Neural cell (in vitro differentiated cells): ENCODE results near the gene LZIC. TPM values are rescaled to one million over a fixed set of nuclear protein-coding genes. Genes with fewer than 3 reads are reported as not detected.

ENCODE experiments used
- H2AFZ ChIP-seq: fragments of 200-600, 300-800 bp; sonication (generic), shearing (Covaris generic); 2 replicates; pipeline ENCODE4 v1.6.0; 2014; ENCODE audit warnings: low read depth, mild to moderate bottlenecking, antibody characterized with exemption, low read length, moderate library complexity
- H3F3A ChIP-seq: fragments of 200-600 bp; shearing (Covaris generic); 2 replicates; pipeline ENCODE4 v1.6.1; 2016; ENCODE audit warnings: mild to moderate bottlenecking, moderate library complexity, mixed read lengths, antibody characterized with exemption, low read length; ENCODE audit not compliant: insufficient read depth, poor library complexity, severe bottlenecking
- H3K27ac ChIP-seq: fragments of 200-600, 300-800 bp; sonication (generic), shearing (Covaris generic); 2 replicates; pipeline ENCODE4 v1.5.1; 2014; ENCODE audit warnings: mild to moderate bottlenecking, low read length, moderate library complexity
- H3K27me3 ChIP-seq: fragments of 300-800, 200-600 bp; sonication (generic), shearing (Covaris generic); 2 replicates; pipeline ENCODE4 v1.6.0; 2014; ENCODE audit warnings: mild to moderate bottlenecking, low read depth, low read length, moderate library complexity; ENCODE audit not compliant: insufficient read depth
- H3K36me3 ChIP-seq: fragments of 300-800, 200-600 bp; sonication (generic), shearing (Covaris generic); 2 replicates; pipeline ENCODE4 v1.5.1; 2014; ENCODE audit warnings: mild to moderate bottlenecking, antibody characterized with exemption, low read length, moderate library complexity; ENCODE audit not compliant: insufficient read depth
- H3K4me2 ChIP-seq: fragments of 300-800, 200-600 bp; sonication (generic), shearing (Covaris generic); 2 replicates; pipeline ENCODE4 v1.6.0; 2014; ENCODE audit warnings: mild to moderate bottlenecking, low read length
- H3K4me3 ChIP-seq: fragments of 300-800, 200-600 bp; sonication (generic), shearing (Covaris generic); 2 replicates; pipeline ENCODE4 v1.5.1; 2014; ENCODE audit warnings: mild to moderate bottlenecking, low read length, moderate library complexity
- H3K79me2 ChIP-seq: fragments of 200-600 bp; shearing (Covaris generic); replicated peaks from 2 replicates; pipeline ENCODE4 v1.6.0; 2014; ENCODE audit warnings: mild to moderate bottlenecking, low read length, moderate library complexity; ENCODE audit not compliant: insufficient read depth
- H3K9ac ChIP-seq: fragments of 300-800, 200-600 bp; sonication (generic), shearing (Covaris generic); 2 replicates; pipeline ENCODE4 v1.6.1; 2016; ENCODE audit warnings: mild to moderate bottlenecking, low read length, mixed read lengths
- H3K9me2 ChIP-seq: fragments of 200-600 bp; shearing (Covaris generic); 2 replicates; pipeline ENCODE4 v1.6.1; 2016; ENCODE audit warnings: mild to moderate bottlenecking, low read length, mixed read lengths; ENCODE audit not compliant: insufficient read depth
- H3K9me3 ChIP-seq: fragments of 200-600, 300-800 bp; sonication (generic), shearing (Covaris generic); 2 replicates; pipeline ENCODE4 v1.6.1; 2016; ENCODE audit warnings: mild to moderate bottlenecking, mixed run types, low read length, moderate library complexity, mixed read lengths
- H4K20me1 ChIP-seq: fragments of 200-600 bp; shearing (Covaris generic); 2 replicates; pipeline ENCODE4 v1.6.1; 2016; ENCODE audit warnings: mild to moderate bottlenecking, mixed run types; ENCODE audit not compliant: insufficient read depth
- CTCF ChIP-seq: fragments of 450-650 bp; IDR thresholded peaks from 2 replicates; pipeline ENCODE4 v1.5.1; 2014; ENCODE audit warnings: antibody characterized with exemption, mild to moderate bottlenecking, moderate library complexity; ENCODE audit not compliant: poor library complexity, severe bottlenecking
- EP300 ChIP-seq: fragments of 450-650 bp; conservative IDR thresholded peaks from 2 replicates; pipeline ENCODE4 v1.6.1; 2014; ENCODE audit warnings: antibody characterized with exemption, mild to moderate bottlenecking, moderate library complexity; ENCODE audit not compliant: poor library complexity, severe bottlenecking
- EZH2 ChIP-seq: fragments of 200-600, 300-800 bp; shearing (Covaris generic), sonication (generic); IDR thresholded peaks from 2 replicates; pipeline ENCODE4 v1.6.1; 2014; ENCODE audit warnings: antibody characterized with exemption, low read length, borderline replicate concordance, mild to moderate bottlenecking; ENCODE audit not compliant: insufficient read depth, poor library complexity, severe bottlenecking
- MXI1 ChIP-seq: fragments of 450-650 bp; conservative IDR thresholded peaks from 2 replicates; pipeline ENCODE4 v1.6.1; 2014; ENCODE audit warnings: antibody characterized with exemption, mild to moderate bottlenecking; ENCODE audit not compliant: poor library complexity, severe bottlenecking
- POLR2AphosphoS5 ChIP-seq: IDR thresholded peaks from 2 replicates; pipeline ENCODE4 v1.6.1; 2012
- RAD21 ChIP-seq: fragments of 450-650 bp; conservative IDR thresholded peaks from 2 replicates; pipeline ENCODE4 v1.6.1; 2014; ENCODE audit warnings: antibody characterized with exemption, mild to moderate bottlenecking, moderate library complexity
- REST ChIP-seq: IDR thresholded peaks from 2 replicates; pipeline ENCODE4 v1.6.1; 2012; ENCODE audit warnings: borderline replicate concordance
- SMC3 ChIP-seq: fragments of 450-650 bp; conservative IDR thresholded peaks from 2 replicates; pipeline ENCODE4 v1.6.1; 2014; ENCODE audit warnings: antibody characterized with exemption, mild to moderate bottlenecking, moderate library complexity; ENCODE audit not compliant: poor library complexity
- TAF1 ChIP-seq: IDR thresholded peaks from 2 replicates; pipeline ENCODE4 v1.6.1; 2012; ENCODE audit warnings: low read depth
- polyA plus RNA-seq: library from polyadenylated mRNA; depleted of rRNA; stranded (reverse); fragments of >200 nt; gene quantifications from 2 replicates; pipeline ENCODE4 v1.2.3, GENCODE V29; 2014

The LZIC gene
- polyA plus RNA-seq, 1 donor from 2014 or later = 57.2 TPM

- Histone ChIP-seq H3K9me2 (no peaks in the 10 kb centered on the region), H3K27ac (no peak overlapping the region)
These were observed 56.1 kb downstream of the LZIC start for GRCh38 chr1:9887070-9887469.

GRCh38 chr1:9886092-9886742 lies 57.0 kb downstream of the LZIC start:
- Histone ChIP-seq H3K9me2 (no peaks in the 10 kb centered on the region), H3K27me3 (no peaks in the 10 kb centered on the region), H3K9ac (no peak overlapping the region), H3K27ac (no peak overlapping the region), H3K4me3 (no peak overlapping the region), H3K36me3 (no peaks in the 10 kb centered on the region), H3K4me2 (no peak overlapping the region), H4K20me1 (no peaks in the 10 kb centered on the region), H3F3A (no peaks in the 10 kb centered on the region), H3K79me2 (no peaks in the 10 kb centered on the region), H3K9me3 (no peaks in the 10 kb centered on the region), H2AFZ (no peak overlapping the region)
- TF ChIP-seq TAF1 = peak; percentile 38
- no peak for TF ChIP-seq SMC3

More at GRCh38 chr1:9887070-9887469, 56.1 kb downstream of the LZIC start:
- Histone ChIP-seq H3K9me3 (no peaks in the 10 kb centered on the region), H3K4me2 (no peak overlapping the region), H3K79me2 (no peaks in the 10 kb centered on the region), H2AFZ (no peak overlapping the region), H4K20me1 (no peaks in the 10 kb centered on the region), H3K27me3 (no peaks in the 10 kb centered on the region), H3K36me3 (no peaks in the 10 kb centered on the region), H3K9ac (no peak overlapping the region), H3K4me3 (no peak overlapping the region), H3F3A (no peaks in the 10 kb centered on the region)
- TF ChIP-seq EP300 (no peak), TAF1 (no peak), POLR2AphosphoS5 (no peak), CTCF (no peak), REST (no peak), SMC3 (no peak), EZH2 (no peak), MXI1 (no peak), RAD21 (no peak)
